H1 (cell line): ENCODE data around the gene PRKAR1B. TPM values are rescaled to one million over a fixed set of nuclear protein-coding genes. Genes with fewer than 3 reads are reported as not detected.

Source experiments
- CTCF ChIA-PET: fragments of 300-600 bp; sonication (Branson Sonifier 250); formaldehyde crosslinking; loops from one replicate; lab custom pipeline; 2021; ENCODE audit not compliant: partially characterized antibody; lab: Charles Lee
- POLR2A ChIA-PET: fragments of 300-600 bp; sonication (Branson Sonifier 250); formaldehyde crosslinking; loops from one replicate; lab custom pipeline; 2021; ENCODE audit warnings: inconsistent platforms; ENCODE audit not compliant: partially characterized antibody; lab: Charles Lee
- DNase-seq, 2 experiments: peaks; one replicate each; pipeline versions ENCODE4 v3.0.0 to v3.0.0-alpha.2; 2010 to 2022; ENCODE audit warnings: low spot score in 2 of 2, low read depth in 1 of 2, mixed read lengths in 1 of 2
- FAIRE-seq: peaks from 2 replicates; lab custom pipeline; 2011; peaks lifted over from hg19 to GRCh38; lab: Jason Lieb, UNC
- H2AFZ ChIP-seq: 2 replicates; pipeline ENCODE4 v1.8.1; 2012; ENCODE audit warnings: low read length, inconsistent platforms
- H2AK5ac ChIP-seq: 2 replicates; pipeline ENCODE4 v1.6.1; 2013; ENCODE audit warnings: low read depth, low read length
- H2BK120ac ChIP-seq: replicated peaks from 2 replicates; pipeline ENCODE3; 2013; ENCODE audit warnings: low read depth, low read length, inconsistent platforms
- H2BK12ac ChIP-seq: 2 replicates; pipeline ENCODE4 v1.6.1; 2013; ENCODE audit warnings: low read depth, low read length
- H2BK15ac ChIP-seq: 2 replicates; pipeline ENCODE4 v1.6.1; 2013; ENCODE audit warnings: low read length
- H2BK20ac ChIP-seq: 2 replicates; pipeline ENCODE4 v1.6.1; 2013; ENCODE audit warnings: low read length
- H2BK5ac ChIP-seq: 2 replicates; pipeline ENCODE4 v1.6.1; 2013; ENCODE audit warnings: low read depth, low read length
- H3K14ac ChIP-seq: 2 replicates; pipeline ENCODE4 v1.6.1; 2013; ENCODE audit warnings: inconsistent platforms; ENCODE audit not compliant: insufficient read length
- H3K18ac ChIP-seq: 2 replicates; pipeline ENCODE4 v1.6.1; 2013; ENCODE audit warnings: low read length; ENCODE audit errors: extremely low read depth
- H3K23ac ChIP-seq: 2 replicates; pipeline ENCODE4 v1.6.1; 2013; ENCODE audit warnings: inconsistent platforms; ENCODE audit not compliant: insufficient read length
- H3K23me2 ChIP-seq: 2 replicates; pipeline ENCODE4 v1.6.1; 2013; ENCODE audit warnings: low read depth, low read length
- H3K27ac ChIP-seq: 2 replicates; pipeline ENCODE4 v1.6.1; 2011; ENCODE audit warnings: low read depth, low read length, inconsistent platforms
- H3K27me3 ChIP-seq, 4 experiments: replicated peaks in 1 of 4; 1 replicate in 1 of 4; 2 replicates in 3 of 4; pipeline versions ENCODE4 v1.6.1 to v1.8.1; 2011 to 2013; ENCODE audit warnings: low read length in 3 of 4, mild to moderate bottlenecking in 3 of 4, inconsistent platforms in 2 of 4, mixed read lengths in 2 of 4, moderate library complexity in 1 of 4; ENCODE audit not compliant: control insufficient read depth in 3 of 4, insufficient read depth in 3 of 4; ENCODE audit errors: extremely low read depth in 1 of 4
- H3K36me3 ChIP-seq, 4 experiments: 2 replicates each; pipeline versions ENCODE4 v1.6.1 to v1.8.1; 2011 to 2013; ENCODE audit warnings: mild to moderate bottlenecking in 4 of 4, low read length in 3 of 4, moderate library complexity in 2 of 4, control low read depth in 1 of 4, inconsistent platforms in 1 of 4; ENCODE audit not compliant: insufficient read depth in 4 of 4, control insufficient read depth in 2 of 4
- H3K4ac ChIP-seq: replicated peaks from 2 replicates; pipeline ENCODE3; 2013; ENCODE audit warnings: low read length, low read depth, mixed read lengths, inconsistent platforms; ENCODE audit not compliant: insufficient read length
- H3K4me1 ChIP-seq, 4 experiments: replicated peaks in 1 of 4; 1 replicate in 1 of 4; 2 replicates in 3 of 4; pipeline versions ENCODE4 v1.6.1 to v1.8.1; 2011 to 2013; ENCODE audit warnings: low read length in 3 of 4, inconsistent platforms in 2 of 4, mixed read lengths in 1 of 4; ENCODE audit not compliant: insufficient read depth in 4 of 4, control insufficient read depth in 3 of 4
- H3K4me2 ChIP-seq, 2 experiments: 2 replicates each; pipeline versions ENCODE4 v1.6.1 to v1.8.1; 2011 to 2013; ENCODE audit warnings: low read depth in 2 of 2, low read length in 2 of 2, control low read depth in 1 of 2, inconsistent platforms in 1 of 2, mild to moderate bottlenecking in 1 of 2; ENCODE audit not compliant: insufficient read depth in 1 of 2
- H3K4me3 ChIP-seq, 4 experiments: fragments of 200-600, 300-600 bp in 1 of 4; sonication (generic), shearing (Covaris generic), sonication (Bioruptor Twin) in 1 of 4; 2 replicates each; pipeline versions ENCODE4 v1.5.1 to v1.8.1; 2011 to 2016; ENCODE audit warnings: low read length in 4 of 4, low read depth in 3 of 4, control low read depth in 2 of 4, inconsistent platforms in 2 of 4, mild to moderate bottlenecking in 2 of 4, mixed read lengths in 1 of 4, moderate library complexity in 1 of 4; ENCODE audit not compliant: insufficient read depth in 2 of 4; ENCODE audit errors: extremely low read depth in 1 of 4
- H3K56ac ChIP-seq: replicated peaks from 2 replicates; pipeline ENCODE3; 2013; ENCODE audit warnings: low read depth, mild to moderate bottlenecking, mixed read lengths, low read length, inconsistent platforms; ENCODE audit not compliant: insufficient read length
- H3K79me1 ChIP-seq: 2 replicates; pipeline ENCODE4 v1.6.1; 2013; ENCODE audit warnings: low read depth, low read length, control low read depth
- H3K79me2 ChIP-seq, 2 experiments: 2 replicates each; pipeline versions ENCODE4 v1.6.1 to v1.8.1; 2012 to 2013; ENCODE audit warnings: low read length in 2 of 2, mild to moderate bottlenecking in 2 of 2, inconsistent platforms in 1 of 2; ENCODE audit not compliant: insufficient read depth in 2 of 2, control insufficient read depth in 1 of 2
- H3K9ac ChIP-seq, 4 experiments: replicated peaks in 1 of 4; 1 replicate in 1 of 4; 2 replicates in 3 of 4; pipeline versions ENCODE4 v1.6.1 to v1.8.1; 2011 to 2013; ENCODE audit warnings: low read depth in 3 of 4, low read length in 3 of 4, control low read depth in 2 of 4, mild to moderate bottlenecking in 2 of 4, moderate library complexity in 2 of 4, inconsistent platforms in 1 of 4; ENCODE audit errors: extremely low read depth in 1 of 4
- H3K9me3 ChIP-seq, 2 experiments: 2 replicates each; pipeline versions ENCODE4 v1.6.1 to v1.8.1; 2012 to 2013; ENCODE audit warnings: mild to moderate bottlenecking in 2 of 2, moderate library complexity in 2 of 2, control low read depth in 1 of 2, inconsistent platforms in 1 of 2, low read depth in 1 of 2, low read length in 1 of 2, mixed read lengths in 1 of 2; ENCODE audit not compliant: insufficient read depth in 2 of 2
- H4K20me1 ChIP-seq, 2 experiments: replicated peaks in 1 of 2; 2 replicates each; pipeline versions ENCODE3 to v1.8.1; 2011 to 2013; ENCODE audit warnings: inconsistent platforms in 2 of 2, low read length in 2 of 2, mild to moderate bottlenecking in 1 of 2; ENCODE audit not compliant: insufficient read depth in 2 of 2, control insufficient read depth in 1 of 2
- H4K5ac ChIP-seq: 2 replicates; pipeline ENCODE4 v1.6.1; 2013; ENCODE audit warnings: low read length, low read depth, mixed read lengths, inconsistent platforms; ENCODE audit not compliant: insufficient read length
- H4K8ac ChIP-seq: 2 replicates; pipeline ENCODE4 v1.8.0; 2013; ENCODE audit warnings: mild to moderate bottlenecking, moderate library complexity, low read length, inconsistent platforms; ENCODE audit not compliant: insufficient read depth; ENCODE audit errors: extremely low read depth
- H4K91ac ChIP-seq: replicated peaks from 2 replicates; pipeline ENCODE3; 2013; ENCODE audit warnings: low read length, mixed read lengths, inconsistent platforms; ENCODE audit not compliant: insufficient read length
- BRCA1 ChIP-seq: IDR thresholded peaks from 2 replicates; pipeline ENCODE4 v1.6.1; 2012; ENCODE audit warnings: low read depth, low read length, improper control_type of control experiment
- CBX5 ChIP-seq: fragments of 300-800, 300-1000 bp; sonication (generic); IDR thresholded peaks from 2 replicates; pipeline ENCODE4 v1.7.1; 2016; ENCODE audit warnings: antibody characterized with exemption, low read length, low read depth
- SP1 ChIP-seq: IDR thresholded peaks from 2 replicates; pipeline ENCODE4 v1.6.1; 2011; ENCODE audit warnings: low read depth, low read length
- WGBS, 2 experiments: shearing (Covaris generic) in 1 of 2; methylation state at CpG; one replicate each; pipeline versions ENCODE4 v1.1.6 to v1.1.7; 2013 to 2015; ENCODE audit warnings: low lambda C conversion rate in 2 of 2, mixed read lengths in 2 of 2, inconsistent platforms in 1 of 2, low coverage in 1 of 2, missing lambda C conversion rate in 1 of 2; ENCODE audit not compliant: insufficient replicate concordance in 2 of 2, insufficient coverage in 1 of 2, insufficient read length in 1 of 2; ENCODE audit errors: extremely low coverage in 1 of 2, missing lambda C conversion rate in 1 of 2; 5-methylcytosine and 5-hydroxymethylcytosine counted together
- polyA plus RNA-seq, 7 experiments: library from polyadenylated mRNA; depleted of rRNA in 3 of 7; stranded (reverse) in 5 of 7; unstranded in 2 of 7; fragments of >200 nt in 5 of 7; fragments of 200-250 nt in 2 of 7; gene quantifications; 1 replicate in 5 of 7; 2 replicates in 1 of 7; 4 replicates in 1 of 7; pipeline versions ENCODE4 v1.2.1 to v1.2.3, GENCODE V29; 2011 to 2013; ENCODE audit warnings: missing spikeins in 2 of 7, mixed read lengths in 2 of 7
- total RNA-seq: library from RNA; stranded (reverse); fragmentation: NEBNext Ultra II Directional; extraction: Animal tissue kit (Norgen Biotek cat#: 25700); gene quantifications from 2 replicates; pipeline ENCODE4 v1.2.1, GENCODE V29; 2021

Gene PRKAR1B
- total and polyA plus RNA-seq, 2 of the 8 experiments (the other 6 are each of a cell fraction or from before 2014, with no cell fraction given), result 12.3 to 55.7 TPM

DNA sequence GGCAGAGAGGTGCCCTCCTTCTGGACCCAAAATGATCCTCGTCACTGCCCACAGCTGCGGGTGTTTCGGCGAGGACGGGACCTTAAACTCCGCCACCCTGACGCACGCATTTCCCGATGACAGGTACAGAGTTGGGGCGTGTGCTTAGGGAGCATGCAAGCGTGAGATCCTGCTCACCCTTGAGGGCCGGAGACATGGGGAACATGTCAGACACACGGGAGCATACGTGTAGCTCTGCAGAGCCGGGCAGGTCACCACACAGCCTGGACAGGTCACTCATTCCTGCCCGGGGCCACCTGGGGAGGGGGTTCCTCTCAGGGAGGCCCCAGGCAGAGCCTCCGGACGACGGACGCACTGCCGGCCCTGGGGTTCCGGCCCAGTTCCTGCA, 149.8 kb downstream of the PRKAR1B start:
- WGBS, 2 experiments, result 95% methylated on average over 22 of the region's 22 CpGs; no CpG with 5 or more reads in 1 of the 2 experiments

More for the DNA sequence above, 149.8 kb downstream of the PRKAR1B start:
- H3K79me2 ChIP-seq, result no peaks in the 10 kb centered on the region
- no peaks in the 10 kb centered on the region for H3K79me1 ChIP-seq
- H3K9ac ChIP-seq, result no peak overlapping the region
- no peak overlapping the region for H3K4me2 ChIP-seq
- no peak overlapping the region for H4K91ac ChIP-seq
- H3K4ac ChIP-seq, result no peak overlapping the region
- H3K9me3 ChIP-seq, result no peaks in the 10 kb centered on the region; a peak in 1 of 4 replicates
- H3K4me1 ChIP-seq, result peaks cover 0 to 14% (median 10%) of the 10 kb centered on the region in 4 experiments; a peak in 6 of 7 replicates
- ChIA-PET CTCF (interaction anchor here (1.4 kb wide), 1 partner anchor 256 kb away, joined by 4 read pairs; no protein-coding TSS in a partner anchor), POLR2A (no interaction called here)
- H2BK15ac ChIP-seq, result no peak overlapping the region
- no peak overlapping the region for H3K23ac ChIP-seq
- peaks cover 2 to 3% of the 10 kb centered on the region in 2 experiments for H4K20me1 ChIP-seq
- H2AK5ac ChIP-seq, result no peak overlapping the region
- TF ChIP-seq SP1, result no peak
- no peak for TF ChIP-seq CBX5
- no peak for TF ChIP-seq BRCA1
- H3K14ac ChIP-seq, result no peak overlapping the region
- no peaks in the 10 kb centered on the region for H3K27me3 ChIP-seq
- no peak overlapping the region for H3K27ac ChIP-seq
- peaks cover 0 to 3% (median 0%) of the 10 kb centered on the region in 4 experiments; a peak in 1 of 8 replicates for H3K36me3 ChIP-seq
- H2BK20ac ChIP-seq, result no peak overlapping the region
- no peak overlapping the region for H3K18ac ChIP-seq
- no peak overlapping the region for H2BK12ac ChIP-seq
- DNase-seq, result no peak
- no peaks in the 10 kb centered on the region for H3K23me2 ChIP-seq
- no peak overlapping the region for H4K5ac ChIP-seq
- no peak overlapping the region for H3K4me3 ChIP-seq
- no peak for FAIRE-seq
- H2BK120ac ChIP-seq, result no peak overlapping the region
- no peak overlapping the region for H2AFZ ChIP-seq
- no peak overlapping the region for H2BK5ac ChIP-seq
- H4K8ac ChIP-seq, result no peak overlapping the region
- no peak overlapping the region for H3K56ac ChIP-seq
